Suprapubic skin (tissue), 4 donors: ENCODE results near the gene SLC29A1. TPM values are rescaled to one million over a fixed set of nuclear protein-coding genes. Genes with fewer than 3 reads are reported as not detected.

Experiments
- DNase-seq, 2 donors: peaks; one replicate each; pipeline ENCODE4 v3.0.0-alpha.2; 2019; ENCODE audit warnings: low spot score in 2 of 2
- H3K27ac ChIP-seq: fragments of 200-600 bp; sonication (generic); one replicate; pipeline ENCODE4 v1.5.1; 2019
- H3K27me3 ChIP-seq: fragments of 200-600 bp; sonication (generic); one replicate; pipeline ENCODE4 v1.5.1; 2019
- H3K36me3 ChIP-seq: fragments of 200-600 bp; sonication (generic); one replicate; pipeline ENCODE4 v1.5.1; 2019
- H3K4me1 ChIP-seq: fragments of 200-600 bp; sonication (generic); one replicate; pipeline ENCODE4 v1.5.1; 2019
- H3K4me3 ChIP-seq: fragments of 200-600 bp; sonication (generic); one replicate; pipeline ENCODE4 v1.5.1; 2019; ENCODE audit warnings: mild to moderate bottlenecking
- H3K9me3 ChIP-seq: fragments of 200-600 bp; sonication (generic); one replicate; pipeline ENCODE4 v1.5.1; 2019
- EP300 ChIP-seq: sonication (generic); formaldehyde crosslinking; IDR thresholded peaks from one replicate; pipeline ENCODE4 v1.6.1; 2017; ENCODE audit warnings: antibody characterized with exemption
- POLR2A ChIP-seq, 2 donors: fragments of 450-650 bp; IDR thresholded peaks; one replicate each; pipeline ENCODE4 v1.6.1; 2017; ENCODE audit warnings: antibody characterized with exemption in 2 of 2, mild to moderate bottlenecking in 2 of 2, moderate library complexity in 2 of 2
- POLR2AphosphoS5 ChIP-seq, 3 donors: sonication (generic); formaldehyde crosslinking; IDR thresholded peaks; one replicate each; pipeline ENCODE4 v1.6.1; 2017; ENCODE audit warnings: antibody characterized with exemption in 3 of 3
- WGBS: methylation state at CpG from one replicate; pipeline ENCODE4 v1.1.5; 2018; 5-methylcytosine and 5-hydroxymethylcytosine counted together
- total RNA-seq, 4 donors: library from RNA; depleted of rRNA; stranded (reverse); fragments of >200 nt; gene quantifications; one replicate each; pipeline ENCODE4 v1.1.0, GENCODE V29; 2016
- TF ChIP-seq, protein P1 (sequence below), 2 donors: fragments of 200-600 bp in 1 of 2; fragments of 450-650 bp in 1 of 2; sonication (generic) in 1 of 2; IDR thresholded peaks; one replicate each; pipeline ENCODE4 v1.5.1; 2016 to 2019; ENCODE audit warnings: antibody characterized with exemption in 2 of 2, mild to moderate bottlenecking in 1 of 2, moderate library complexity in 1 of 2

Gene SLC29A1
- total RNA-seq, 4 donors from 2014 or later: 61.7 to 133 (median 75.3) TPM

DNA sequence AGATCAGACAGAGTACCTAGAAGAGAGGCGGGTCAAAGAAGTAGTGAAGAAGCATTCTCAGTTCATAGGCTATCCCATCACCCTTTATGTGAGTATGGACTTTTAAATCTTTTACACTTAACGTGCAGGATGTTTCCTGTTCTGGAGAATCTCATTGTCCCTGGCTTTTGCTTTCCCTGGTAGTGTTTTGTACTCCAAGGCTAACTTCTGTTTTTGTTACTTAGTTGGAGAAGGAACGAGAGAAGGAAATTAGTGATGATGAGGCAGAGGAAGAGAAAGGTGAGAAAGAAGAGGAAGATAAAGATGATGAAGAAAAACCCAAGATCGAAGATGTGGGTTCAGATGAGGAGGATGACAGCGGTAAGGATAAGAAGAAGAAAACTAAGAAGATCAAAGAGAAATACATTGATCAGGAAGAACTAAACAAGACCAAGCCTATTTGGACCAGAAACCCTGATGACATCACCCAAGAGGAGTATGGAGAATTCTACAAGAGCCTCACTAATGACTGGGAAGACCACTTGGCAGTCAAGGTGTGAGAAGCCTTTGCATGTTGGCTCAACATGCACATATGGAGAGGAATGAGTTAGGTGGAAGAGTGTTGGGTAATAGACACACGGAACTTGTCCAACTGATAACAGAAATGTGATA lies 26.8 kb downstream of the SLC29A1 start:
- Histone ChIP-seq H3K4me1 (peaks cover 45% of the 10 kb centered on the region), H3K27ac (no peak overlapping the region), H3K27me3 (no peaks in the 10 kb centered on the region), H3K36me3 (peaks cover 65% of the 10 kb centered on the region), H3K4me3 (no peak overlapping the region), H3K9me3 (no peaks in the 10 kb centered on the region)
- DNase-seq: no peak
- TF ChIP-seq EP300 (no peak), POLR2A (IDR thresholded peaks at IDR 0.05) (no peak), POLR2AphosphoS5 (IDR thresholded peaks at IDR 0.05) (no peak)
- TF ChIP-seq, protein P1, sequence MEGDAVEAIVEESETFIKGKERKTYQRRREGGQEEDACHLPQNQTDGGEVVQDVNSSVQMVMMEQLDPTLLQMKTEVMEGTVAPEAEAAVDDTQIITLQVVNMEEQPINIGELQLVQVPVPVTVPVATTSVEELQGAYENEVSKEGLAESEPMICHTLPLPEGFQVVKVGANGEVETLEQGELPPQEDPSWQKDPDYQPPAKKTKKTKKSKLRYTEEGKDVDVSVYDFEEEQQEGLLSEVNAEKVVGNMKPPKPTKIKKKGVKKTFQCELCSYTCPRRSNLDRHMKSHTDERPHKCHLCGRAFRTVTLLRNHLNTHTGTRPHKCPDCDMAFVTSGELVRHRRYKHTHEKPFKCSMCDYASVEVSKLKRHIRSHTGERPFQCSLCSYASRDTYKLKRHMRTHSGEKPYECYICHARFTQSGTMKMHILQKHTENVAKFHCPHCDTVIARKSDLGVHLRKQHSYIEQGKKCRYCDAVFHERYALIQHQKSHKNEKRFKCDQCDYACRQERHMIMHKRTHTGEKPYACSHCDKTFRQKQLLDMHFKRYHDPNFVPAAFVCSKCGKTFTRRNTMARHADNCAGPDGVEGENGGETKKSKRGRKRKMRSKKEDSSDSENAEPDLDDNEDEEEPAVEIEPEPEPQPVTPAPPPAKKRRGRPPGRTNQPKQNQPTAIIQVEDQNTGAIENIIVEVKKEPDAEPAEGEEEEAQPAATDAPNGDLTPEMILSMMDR (IDR thresholded peaks at IDR 0.05): no peak
- 70% methylated on average over 6 of the region's 6 CpGs for WGBS

DNA sequence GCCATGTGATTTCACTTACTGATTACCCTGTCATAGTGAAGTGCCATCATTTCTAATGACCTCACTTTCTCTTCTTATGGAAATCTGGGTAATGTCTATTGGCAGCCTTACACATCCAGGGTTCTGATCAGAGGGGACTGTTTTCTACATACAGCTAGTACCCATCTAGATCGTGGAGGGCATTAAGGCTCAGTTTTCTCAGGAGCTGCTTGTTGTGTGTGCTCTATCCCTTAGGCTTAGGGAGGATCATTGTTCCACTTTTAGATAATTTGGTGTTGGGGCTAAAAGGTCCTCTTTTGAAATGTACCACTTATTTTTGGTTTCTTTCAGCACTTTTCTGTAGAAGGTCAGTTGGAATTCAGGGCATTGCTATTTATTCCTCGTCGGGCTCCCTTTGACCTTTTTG lies 27.3 kb downstream of the SLC29A1 start:
- no peak for DNase-seq
- Histone ChIP-seq H3K36me3 (peaks cover 68% of the 10 kb centered on the region), H3K27me3 (no peaks in the 10 kb centered on the region), H3K27ac (no peak overlapping the region), H3K4me3 (no peak overlapping the region), H3K9me3 (no peaks in the 10 kb centered on the region), H3K4me1 (peaks cover 47% of the 10 kb centered on the region)
- TF ChIP-seq, protein P1 (IDR thresholded peaks at IDR 0.05): no peak
- TF ChIP-seq POLR2A (IDR thresholded peaks at IDR 0.05): no peak
- no peak for TF ChIP-seq POLR2AphosphoS5 (IDR thresholded peaks at IDR 0.05)
- no peak for TF ChIP-seq EP300
- 77% methylated on average over 3 of the region's 3 CpGs for WGBS

DNA sequence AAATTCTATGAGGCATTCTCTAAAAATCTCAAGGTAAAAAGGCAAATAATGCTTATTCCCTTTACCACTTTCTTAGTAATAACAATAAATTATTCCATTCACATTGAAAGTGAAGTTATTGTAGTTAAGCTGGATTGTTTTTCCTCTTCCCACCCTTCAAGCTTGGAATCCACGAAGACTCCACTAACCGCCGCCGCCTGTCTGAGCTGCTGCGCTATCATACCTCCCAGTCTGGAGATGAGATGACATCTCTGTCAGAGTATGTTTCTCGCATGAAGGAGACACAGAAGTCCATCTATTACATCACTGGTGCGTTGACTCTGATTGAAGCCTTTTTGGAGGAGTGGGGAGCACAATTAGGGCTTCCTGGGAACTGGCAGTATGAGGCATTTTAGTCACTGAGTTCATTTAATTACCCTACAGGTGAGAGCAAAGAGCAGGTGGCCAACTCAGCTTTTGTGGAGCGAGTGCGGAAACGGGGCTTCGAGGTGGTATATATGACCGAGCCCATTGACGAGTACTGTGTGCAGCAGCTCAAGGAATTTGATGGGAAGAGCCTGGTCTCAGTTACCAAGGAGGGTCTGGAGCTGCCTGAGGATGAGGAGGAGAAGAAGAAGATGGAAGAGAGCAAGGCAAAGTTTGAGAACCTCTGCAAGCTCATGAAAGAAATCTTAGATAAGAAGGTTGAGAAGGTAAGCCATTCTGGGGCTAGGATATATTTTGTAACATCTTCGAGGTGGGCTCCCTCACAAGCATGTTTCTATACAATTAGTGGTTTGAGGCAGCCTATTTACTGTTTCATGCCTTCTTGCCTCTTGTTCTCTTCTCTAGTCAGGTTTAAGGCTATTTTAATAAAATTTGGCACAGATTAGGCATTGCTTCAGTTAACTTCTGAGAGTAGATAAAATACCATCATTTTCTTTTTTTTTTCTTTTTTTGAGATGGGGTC lies 28.5 kb downstream of the SLC29A1 start:
- H3K36me3 ChIP-seq: peaks cover 68% of the 10 kb centered on the region
- no peak for DNase-seq
- no peaks in the 10 kb centered on the region for H3K27me3 ChIP-seq
- peaks cover 53% of the 10 kb centered on the region for H3K4me1 ChIP-seq
- WGBS: 90% methylated on average over 14 of the region's 14 CpGs
- TF ChIP-seq POLR2A (IDR thresholded peaks at IDR 0.05): no peak
- TF ChIP-seq, protein P1 (IDR thresholded peaks at IDR 0.05): no peak
- TF ChIP-seq EP300: no peak
- TF ChIP-seq POLR2AphosphoS5 (IDR thresholded peaks at IDR 0.05): no peak
- no peak overlapping the region for H3K4me3 ChIP-seq
- H3K27ac ChIP-seq: no peak overlapping the region
- no peaks in the 10 kb centered on the region for H3K9me3 ChIP-seq

DNA sequence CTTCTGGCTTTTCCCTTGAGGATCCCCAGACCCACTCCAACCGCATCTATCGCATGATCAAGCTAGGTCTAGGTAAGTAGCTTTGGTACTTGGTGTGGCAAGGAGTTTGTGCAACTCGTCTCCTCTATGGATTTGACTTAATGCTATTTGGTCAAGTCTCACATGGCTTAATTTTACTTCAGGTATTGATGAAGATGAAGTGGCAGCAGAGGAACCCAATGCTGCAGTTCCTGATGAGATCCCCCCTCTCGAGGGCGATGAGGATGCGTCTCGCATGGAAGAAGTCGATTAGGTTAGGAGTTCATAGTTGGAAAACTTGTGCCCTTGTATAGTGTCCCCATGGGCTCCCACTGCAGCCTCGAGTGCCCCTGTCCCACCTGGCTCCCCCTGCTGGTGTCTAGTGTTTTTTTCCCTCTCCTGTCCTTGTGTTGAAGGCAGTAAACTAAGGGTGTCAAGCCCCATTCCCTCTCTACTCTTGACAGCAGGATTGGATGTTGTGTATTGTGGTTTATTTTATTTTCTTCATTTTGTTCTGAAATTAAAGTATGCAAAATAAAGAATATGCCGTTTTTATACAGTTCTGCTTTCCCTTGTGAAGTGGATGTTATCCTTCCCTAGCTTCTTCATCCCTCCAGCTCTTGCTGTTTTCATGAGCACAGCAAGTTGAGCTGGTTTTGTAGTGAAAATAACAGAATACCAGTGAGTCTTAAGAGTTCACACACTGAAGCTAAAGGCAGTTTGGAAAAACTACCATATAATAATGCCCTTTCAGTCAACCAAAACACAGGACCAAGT lies 30.1 kb downstream of the SLC29A1 start:
- H3K27ac ChIP-seq: no peak overlapping the region
- H3K4me1 ChIP-seq: peaks cover 52% of the 10 kb centered on the region
- no peaks in the 10 kb centered on the region for H3K9me3 ChIP-seq
- peaks cover 70% of the 10 kb centered on the region for H3K36me3 ChIP-seq
- no peaks in the 10 kb centered on the region for H3K27me3 ChIP-seq
- WGBS: 70% methylated on average over 10 of the region's 10 CpGs
- H3K4me3 ChIP-seq: no peak overlapping the region
- no peak for DNase-seq
- TF ChIP-seq, protein P1 (IDR thresholded peaks at IDR 0.05): peak; percentile 24 to 47
- TF ChIP-seq POLR2A (IDR thresholded peaks at IDR 0.05): no peak
